HG03457 (cell line): ENCODE data around the gene ZNF783.
"Not testable (repeated sequence)": the region's sequence is repeated elsewhere in the genome, so short reads cannot be mapped to it uniquely, and the experiment has no call there.

Experiments
- ATAC-seq: cut with Tn5 transposase; IDR thresholded peaks from one replicate; pipeline ENCODE4 v1.9.1; 2021; ENCODE audit warnings: moderate number of reproducible peaks; ENCODE audit not compliant: unreplicated experiment

Gene ZNF783

GRCh38 chr7:149239345-149240143, 22.5 kb upstream of the ZNF783 start, which contains the start of gene ZNF212:
Gene ZNF212 (plus strand): TSS chr7:149239651. CDS start chr7:149239779, 128 bp downstream.
- peak; percentile 98 for ATAC-seq

- ATAC-seq = no peak
These were observed 21.4 kb upstream of the ZNF783 start for GRCh38 chr7:149240637-149241036.

DNA sequence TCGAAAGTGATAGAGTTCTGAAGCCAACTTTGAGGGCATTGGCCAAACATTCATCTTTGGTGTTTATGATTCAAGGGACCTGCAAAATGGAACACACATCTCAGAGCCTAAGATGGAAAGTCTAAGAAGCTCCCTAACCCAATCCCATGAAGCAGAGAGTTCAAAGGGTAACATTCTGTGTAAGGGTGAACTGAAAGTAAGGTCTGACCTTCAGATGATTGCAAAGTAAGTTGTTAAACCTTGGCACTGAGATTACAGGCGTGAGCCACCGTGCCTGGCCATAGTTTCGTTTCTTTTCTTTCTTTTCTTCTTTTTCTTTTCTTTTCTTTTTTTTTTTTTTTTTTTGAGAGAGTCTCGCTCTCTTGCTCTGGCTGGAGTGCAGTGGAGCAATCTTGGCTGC, 20.3 kb upstream of the ZNF783 start:
- no peak for ATAC-seq

DNA sequence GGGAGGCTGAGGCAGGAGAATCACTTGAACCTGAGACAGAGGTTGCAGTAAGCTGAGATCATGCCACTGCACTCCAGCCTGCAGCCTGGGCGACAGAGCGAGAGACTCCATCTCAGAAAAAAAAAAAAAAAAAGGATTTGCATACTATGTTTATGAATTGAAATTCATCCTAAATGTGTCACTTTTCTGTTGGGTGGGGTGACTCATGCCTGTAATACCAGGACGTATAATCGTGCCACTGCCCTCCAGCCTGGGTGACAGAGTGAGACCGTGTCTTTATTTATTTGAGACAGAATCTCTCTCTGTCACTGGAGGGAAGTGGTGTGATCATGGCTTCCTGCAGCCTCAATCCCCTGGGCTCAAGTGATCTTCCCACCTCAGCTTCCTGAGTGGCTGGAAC, 16.8 kb upstream of the ZNF783 start:
- ATAC-seq = no peak

DNA sequence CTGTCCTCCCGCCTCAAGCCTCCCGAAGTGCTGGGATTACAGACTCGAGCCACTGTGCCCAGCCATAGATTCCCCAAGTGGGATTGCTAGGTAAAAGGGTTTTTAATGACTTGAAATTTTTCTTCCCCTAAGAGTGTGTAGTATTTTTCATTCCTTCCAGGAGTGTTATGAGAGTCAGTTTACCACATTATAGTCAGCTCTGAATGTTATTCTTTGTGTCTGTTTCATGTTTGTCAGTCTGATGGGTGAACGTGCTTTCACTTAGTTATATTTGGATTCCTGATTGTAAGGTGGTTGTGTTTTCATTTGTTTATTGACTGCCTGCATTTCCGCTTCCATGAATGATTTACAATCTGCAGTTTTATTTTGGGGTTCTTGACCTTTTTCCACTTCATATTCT, 16.3 kb upstream of the ZNF783 start:
- ATAC-seq = no peak

DNA sequence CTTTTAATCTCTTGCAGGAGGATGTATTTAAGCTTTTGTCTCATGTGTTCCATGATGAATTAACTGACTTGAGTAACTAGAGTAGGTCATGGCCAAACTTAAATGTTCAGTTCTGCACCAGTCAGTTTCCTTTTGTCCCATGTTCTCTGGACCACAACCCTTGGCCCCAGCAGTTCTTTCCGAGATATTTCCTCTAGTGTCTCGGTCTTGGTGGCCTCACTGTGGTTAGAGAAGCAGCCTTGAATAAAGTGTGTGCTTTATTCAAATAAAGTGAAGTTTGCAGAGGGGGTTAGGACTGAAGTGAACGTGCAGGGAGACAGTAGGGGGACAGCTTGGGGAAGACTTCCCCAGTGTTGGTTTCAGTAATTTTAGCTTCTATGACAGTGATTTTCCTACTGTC, 13.2 kb upstream of the ZNF783 start:
- ATAC-seq = no peak

GRCh38 chr7:149250151-149250550, 11.8 kb upstream of the ZNF783 start:
- ATAC-seq = not testable (repeated sequence)

DNA sequence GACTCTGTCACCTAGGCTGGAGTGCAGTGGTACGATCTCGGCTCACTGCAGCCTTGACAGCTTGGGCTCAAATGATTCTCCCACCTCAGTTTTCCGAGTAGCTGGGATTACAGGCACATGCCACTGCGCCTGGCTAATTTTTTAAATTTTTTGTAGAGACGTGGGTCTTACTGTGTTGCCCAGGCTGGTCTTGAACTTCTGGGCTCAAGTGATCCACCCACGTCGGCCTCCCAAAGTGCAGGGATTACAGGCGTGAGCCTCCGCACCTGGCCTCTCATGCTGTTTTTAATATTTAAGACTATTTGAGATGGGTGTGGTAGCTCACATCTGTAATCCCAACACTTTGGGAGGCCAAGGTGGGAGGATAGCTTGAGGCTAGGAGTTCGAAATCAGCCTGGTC, 10.5 kb upstream of the ZNF783 start:
- not testable (repeated sequence) for ATAC-seq

GRCh38 chr7:149252378-149252777, 9.6 kb upstream of the ZNF783 start:
- no peak for ATAC-seq

- ATAC-seq = no peak
These were observed 8.3 kb upstream of the ZNF783 start for GRCh38 chr7:149253665-149254064.

GRCh38 chr7:149254181-149254858, 7.7 kb upstream of the ZNF783 start:
- ATAC-seq = no peak

- no peak for ATAC-seq
These were observed 6.8 kb upstream of the ZNF783 start for GRCh38 chr7:149255174-149255573.

DNA sequence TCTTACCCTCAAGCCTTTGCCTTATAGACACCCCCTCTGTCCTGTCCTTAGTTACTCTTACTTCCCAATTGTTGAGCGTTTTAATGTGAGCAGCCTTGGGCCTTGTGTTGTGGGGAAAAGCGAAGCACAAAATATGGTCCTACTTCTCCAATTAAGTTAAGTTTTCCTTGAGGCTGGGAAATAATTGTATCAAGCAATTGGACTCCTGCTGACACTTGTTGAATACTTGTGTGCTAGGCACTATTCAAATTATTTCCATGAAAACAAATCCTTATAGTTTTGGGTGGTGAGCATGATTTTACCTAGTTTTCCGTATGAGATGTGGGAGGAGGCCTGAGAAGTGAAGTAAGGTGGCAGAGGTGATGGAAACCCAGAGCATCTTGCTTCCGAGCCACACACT, 5.4 kb upstream of the ZNF783 start:
- no peak for ATAC-seq

- ATAC-seq = no peak
These were observed 4.8 kb upstream of the ZNF783 start for GRCh38 chr7:149257146-149257545.

DNA sequence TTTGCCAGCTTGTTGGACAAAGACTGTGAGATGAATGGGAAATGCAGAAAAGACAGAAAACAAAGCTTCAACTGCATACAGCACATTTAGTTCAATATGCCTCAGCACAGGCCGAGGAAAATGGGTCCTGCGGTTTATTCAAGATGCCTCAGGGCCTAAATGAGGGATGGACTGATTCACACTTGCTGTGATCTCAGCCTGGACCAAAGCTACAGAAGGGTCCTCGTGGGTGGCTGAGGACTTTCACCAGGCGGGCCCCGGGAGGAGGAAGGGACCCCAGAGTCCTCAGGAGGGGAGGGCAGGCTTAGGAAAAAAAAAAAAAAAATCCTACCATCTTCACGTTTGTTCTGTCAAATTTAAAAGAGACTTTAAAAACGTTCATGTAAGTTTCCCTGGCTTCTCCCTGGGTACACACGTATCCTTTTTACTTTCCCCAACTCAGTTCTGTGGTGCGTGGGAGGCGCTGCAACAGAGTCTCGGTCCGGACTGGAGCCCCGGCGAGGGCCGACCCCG, 624 bp upstream of the ZNF783 start:
- ATAC-seq = peak; percentile 3

GRCh38 chr7:149266451-149266850, 4.5 kb downstream of the ZNF783 start:
- ATAC-seq = no peak

DNA sequence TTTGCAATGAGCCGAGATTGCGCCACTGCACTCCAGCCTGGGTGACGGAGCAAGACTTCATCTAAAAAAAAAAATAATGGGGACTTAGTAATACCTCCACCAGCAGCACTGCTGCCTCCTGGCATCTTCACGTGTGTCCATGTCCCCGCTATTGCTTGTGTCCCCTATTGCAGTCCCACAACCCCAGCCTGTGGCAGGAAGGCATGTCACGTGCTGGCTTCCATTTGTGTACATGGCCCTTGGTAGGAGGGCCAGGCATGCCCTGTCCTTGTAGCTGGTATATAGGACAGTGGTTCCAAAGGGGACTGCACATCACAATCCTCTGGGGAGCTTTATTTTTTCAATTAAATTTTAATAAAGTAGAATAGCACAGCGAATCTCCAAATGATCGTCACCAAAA, 5.7 kb downstream of the ZNF783 start:
- ATAC-seq = no peak

DNA sequence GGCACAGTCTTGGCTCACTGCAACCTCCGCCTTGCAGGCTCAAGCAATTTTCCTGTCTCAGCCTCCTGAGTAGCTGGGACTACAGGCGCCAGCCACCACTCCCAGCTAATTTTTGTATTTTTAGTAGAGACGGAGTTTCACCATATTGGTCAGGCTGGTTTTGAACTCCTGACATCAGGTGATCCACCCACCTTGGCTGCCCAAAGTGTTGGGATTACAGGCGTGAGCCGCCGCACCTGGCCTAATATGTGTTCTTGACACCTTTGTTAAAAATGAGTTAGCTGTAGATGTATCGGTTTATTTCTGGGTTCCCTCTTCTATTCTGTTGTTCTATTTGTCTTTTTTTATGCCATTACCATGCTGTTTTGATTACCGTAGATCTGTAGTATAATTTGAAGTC, 12.4 kb downstream of the ZNF783 start:
- not testable (repeated sequence) for ATAC-seq

GRCh38 chr7:149277871-149278270, 15.9 kb downstream of the ZNF783 start:
- ATAC-seq = no peak

DNA sequence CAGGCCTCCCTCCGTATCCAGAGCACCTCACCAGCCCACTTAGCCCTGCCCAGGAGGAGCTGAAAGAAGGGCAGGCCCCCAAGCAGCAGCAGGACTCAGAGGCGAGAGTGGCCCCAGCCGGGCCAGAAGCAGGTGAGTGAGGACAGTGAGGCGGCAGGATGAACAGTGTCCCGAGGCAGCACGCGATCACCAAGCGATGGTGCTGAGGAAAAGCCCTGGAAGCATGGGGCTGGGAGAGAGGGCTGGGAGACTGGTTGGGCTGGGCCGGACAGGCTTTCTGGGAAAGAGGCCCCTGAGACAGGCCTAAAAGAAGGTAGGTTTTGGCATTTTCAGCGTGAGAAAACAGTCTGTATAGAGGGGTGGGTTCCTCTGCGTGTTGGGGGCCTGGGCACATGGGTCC, 16.4 kb downstream of the ZNF783 start:
- ATAC-seq = no peak

GRCh38 chr7:149279111-149279743, 17.2 kb downstream of the ZNF783 start:
- no peak for ATAC-seq

DNA sequence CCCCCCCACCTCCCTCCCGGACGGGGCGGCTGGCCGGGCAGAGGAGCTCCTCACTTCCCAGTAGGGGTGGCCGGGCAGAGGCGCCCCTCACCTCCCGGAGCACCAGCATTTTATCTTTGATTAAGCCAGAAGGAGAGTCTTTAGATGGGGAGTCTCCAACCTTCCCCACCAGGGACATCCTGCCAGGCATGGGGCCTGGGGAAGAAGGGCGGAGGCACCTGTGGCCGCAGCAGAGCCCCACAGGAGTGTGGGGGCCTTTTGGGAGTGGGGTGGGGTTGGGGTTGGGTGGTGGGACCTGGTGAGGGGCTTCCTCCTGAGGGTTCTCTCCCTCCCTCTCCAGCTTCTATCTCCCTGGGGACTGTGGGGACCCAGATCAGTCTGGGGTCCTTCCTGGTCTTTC, 18.2 kb downstream of the ZNF783 start:
- ATAC-seq = no peak
